ENCODE results near the gene SBF1. TPM values are rescaled to one million over a fixed set of nuclear protein-coding genes. Genes with fewer than 3 reads are reported as not detected.

Gene SBF1
- total and polyA plus RNA-seq, 2 of the 13 experiments (the other 11 are each of a cell fraction or from before 2014, with no cell fraction given), result 31.7 to 40.9 TPM

DNA sequence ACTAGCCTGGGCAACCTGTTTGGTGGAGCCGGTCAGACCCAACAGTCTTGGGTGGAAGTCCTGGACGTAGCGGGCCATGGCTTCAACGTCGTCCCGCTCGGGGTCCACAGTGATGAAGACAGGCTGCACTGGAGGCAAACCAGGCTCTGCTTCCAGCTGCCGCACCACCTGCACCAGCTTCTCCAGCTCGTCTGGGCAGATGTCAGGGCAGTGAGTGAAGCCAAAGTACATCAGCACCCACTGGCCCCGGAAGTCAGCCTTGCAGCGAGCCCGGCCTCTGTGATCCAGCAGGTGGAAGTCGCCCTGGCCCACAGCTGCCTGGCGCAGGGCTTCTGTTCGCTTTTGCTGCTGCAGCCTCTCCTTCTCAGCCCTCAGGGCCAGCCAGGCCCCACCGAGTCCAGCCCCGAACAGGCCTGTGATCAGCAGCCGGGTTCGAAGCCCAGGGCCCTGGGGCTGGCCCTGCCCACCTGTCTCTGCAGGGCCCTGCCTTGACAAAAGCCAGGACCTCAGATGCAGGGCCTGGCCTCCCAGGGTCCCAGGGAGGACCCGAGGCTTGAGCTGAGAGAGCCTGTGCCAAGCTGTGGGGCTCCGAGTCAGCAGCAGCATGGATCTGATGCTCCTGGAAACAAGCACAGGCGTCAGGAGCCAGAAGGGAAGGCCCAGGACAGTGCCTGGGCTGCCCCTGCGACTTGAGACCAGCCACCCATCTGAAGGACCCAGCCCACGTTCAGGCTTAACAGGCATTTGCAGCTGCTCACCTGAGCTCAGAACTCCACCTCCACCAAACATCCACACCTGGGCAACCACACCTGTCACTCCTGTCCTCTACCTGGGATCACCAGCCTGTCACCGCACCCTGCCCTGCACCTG is 49.2 kb upstream of the SBF1 start (continued):
- TF ChIP-seq MTA1 (CRISPR knock-in tag; IDR thresholded peaks at IDR 0.05; ENCODE audit: borderline replicate concordance) (0 out of 2 replicates have a peak, but pooled peaks have one; percentile 43), AGO2 (optimal IDR thresholded peaks at IDR 0.05; ENCODE audit: low read depth, low read length) (peak; percentile 95), ZNF619 (CRISPR knock-in tag; IDR thresholded peaks at IDR 0.05) (0 out of 2 replicates have a peak, but pooled peaks have one; percentile 31)

DNA sequence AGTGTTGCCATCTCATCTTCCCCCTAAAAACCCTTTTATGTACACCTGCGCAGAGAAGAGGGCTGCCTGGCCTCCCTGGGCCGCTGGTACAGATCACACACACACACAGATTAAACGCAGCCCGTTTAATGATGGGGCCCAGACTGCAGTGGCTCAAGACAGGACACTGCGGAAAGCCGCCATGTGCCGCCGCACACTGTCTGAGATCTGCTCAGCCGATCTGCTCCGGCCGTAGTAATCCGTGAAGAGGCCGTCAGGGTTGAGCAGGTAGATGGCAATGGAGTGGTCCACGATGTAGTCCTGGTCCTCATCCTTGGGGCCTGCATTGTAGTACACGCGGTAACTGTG is 48.6 kb upstream of the SBF1 start:
- ChIA-PET POLR2A (interaction anchor here (1.0 to 4.2 kb wide), 2 partner anchors 16 to 39 kb away, joined by 3 to 97 read pairs; partner anchors contain the start of genes LMF2 and NCAPH2), CTCF (ENCODE audit: low intra/inter-chr PET ratio, low total read pairs) (no interaction called here)
- BruUV-seq (replicated peaks), result no TSS peak
- 96% methylated on average over 5 of the region's 16 CpGs for WGBS (ENCODE audit: low lambda C conversion rate)
- Histone ChIP-seq H3K4me2 (ENCODE audit: low read depth, low read length) (no peak overlapping the region), H3K27me3 (ENCODE audit: control insufficient read depth in 1 of 2, insufficient read depth in 2 of 2, low read length in 2 of 2) (no peaks in the 10 kb centered on the region), H3K79me2 (ENCODE audit: insufficient read depth, low read length) (peaks cover 20% of the 10 kb centered on the region), H3K36me3 (replicated peaks in 1 of 2; ENCODE audit: control insufficient read depth in 1 of 2, insufficient read depth in 2 of 2, low read length in 2 of 2) (peaks cover 12 to 38% of the 10 kb centered on the region in 2 experiments; a peak in 4 of 5 replicates), H3K9me3 (ENCODE audit: low read length) (no peaks in the 10 kb centered on the region), H3K9ac (ENCODE audit: insufficient read depth, low read depth, low read length) (no peak overlapping the region), H3K4me3 (replicated peaks in 1 of 3; ENCODE audit: insufficient read depth in 1 of 3, low read depth in 2 of 3, low read length in 3 of 3) (peak overlapping the region in 1 of 3 experiments; percentile 83; a peak in 1 of 6 replicates), H3K4me1 (ENCODE audit: insufficient read depth, low read length) (peaks cover 33% of the 10 kb centered on the region), H3K27ac (ENCODE audit: extremely low read length, insufficient read depth, low read length) (no peak overlapping the region), H2AFZ (ENCODE audit: low read length) (no peak overlapping the region), H4K20me1 (ENCODE audit: insufficient read depth, low read length) (peaks cover 19% of the 10 kb centered on the region)
- FAIRE-seq, result no peak
- no peak for ATAC-seq
- TF ChIP-seq SMYD3 (CRISPR knock-in tag; IDR thresholded peaks at IDR 0.05) (no peak), ZBTB33 (CRISPR knock-in tag; IDR thresholded peaks at IDR 0.05) (0 out of 2 replicates have a peak, but pooled peaks have one; percentile 11), MYPOP (CRISPR knock-in tag; IDR thresholded peaks at IDR 0.05) (no peak), ZNF570 (CRISPR knock-in tag; IDR thresholded peaks at IDR 0.05; ENCODE audit: borderline replicate concordance) (no peak), NR3C1 (CRISPR knock-in tag; IDR thresholded peaks at IDR 0.05) (no peak), PAWR (CRISPR knock-in tag; IDR thresholded peaks at IDR 0.05; ENCODE audit: borderline replicate concordance) (no peak)
- DNase-seq (ENCODE audit: low spot score), result no peak
- in situ Hi-C loops (cut with HindIII; ENCODE audit: extremely low pct_ligation_motif_present, low pct_unique_long_range_greater_than_20kb), result no loop called here
- intact Hi-C loops (cut with micrococcal nuclease; ENCODE audit: unreplicated experiment), result no loop called here

Data from HepG2 (cell line).